ENCODE results near the gene ADPRHL1.

- no peak for TF ChIP-seq CTCF (conservative IDR thresholded peaks at IDR 0.05)
- no peak for TF ChIP-seq EZH2 (IDR thresholded peaks at IDR 0.05; ENCODE audit: low read depth)
These were observed 46.8 kb downstream of the ADPRHL1 start for GRCh38 chr13:113406321-113407102.
